Muscle of leg (tissue), 11 donors: Measurements from ENCODE around the gene FAM72A. TPM values are rescaled to one million over a fixed set of nuclear protein-coding genes. Genes with fewer than 3 reads are reported as not detected.
"Not testable (repeated sequence)": the region's sequence is repeated elsewhere in the genome, so short reads cannot be mapped to it uniquely, and the experiment has no call there.

Experiments used
- DNase-seq: peaks from one replicate; pipeline ENCODE4 v3.0.0; 2013
- H3K27ac ChIP-seq: one replicate; pipeline ENCODE4 v1.5.1; 2013; ENCODE audit warnings: mild to moderate bottlenecking, low read length, control low read depth
- H3K27me3 ChIP-seq: one replicate; pipeline ENCODE4 v1.6.1; 2013; ENCODE audit warnings: low read length; ENCODE audit not compliant: control insufficient read depth, insufficient read depth
- H3K36me3 ChIP-seq: one replicate; pipeline ENCODE4 v1.6.1; 2013; ENCODE audit warnings: low read length; ENCODE audit not compliant: control insufficient read depth, insufficient read depth
- H3K4me1 ChIP-seq: one replicate; pipeline ENCODE4 v1.6.1; 2013; ENCODE audit warnings: low read length; ENCODE audit not compliant: control insufficient read depth, insufficient read depth
- H3K4me3 ChIP-seq: one replicate; pipeline ENCODE4 v1.5.1; 2013; ENCODE audit warnings: low read length, control low read depth
- H3K9me3 ChIP-seq: replicated peaks from 2 replicates; pipeline ENCODE4 v1.6.1; 2013; ENCODE audit warnings: low read depth, low read length; ENCODE audit not compliant: control insufficient read depth
- WGBS: methylation state at CpG from one replicate; pipeline ENCODE4 v1.1.5; 2013; ENCODE audit warnings: missing lambda C conversion rate; ENCODE audit not compliant: insufficient coverage; 5-methylcytosine and 5-hydroxymethylcytosine counted together
- polyA plus RNA-seq, 8 donors: library from polyadenylated mRNA; unstranded; fragments of 120-200 nt; gene quantifications; one replicate each; pipeline versions ENCODE4 v1.2.1 to v1.2.3, GENCODE V29; 2013; ENCODE audit warnings: inconsistent platforms in 1 of 8, low replicate concordance in 1 of 8; ENCODE audit not compliant: insufficient read length in 8 of 8, insufficient read depth in 1 of 8
- total RNA-seq: library from RNA; stranded (reverse); fragments of 120-200 nt; gene quantifications from one replicate; pipeline ENCODE4 v1.2.4, GENCODE V29; 2013

The FAM72A gene
- total and polyA plus RNA-seq, 9 donors = 3.3 to 6.7 (median 5.1) TPM

DNA sequence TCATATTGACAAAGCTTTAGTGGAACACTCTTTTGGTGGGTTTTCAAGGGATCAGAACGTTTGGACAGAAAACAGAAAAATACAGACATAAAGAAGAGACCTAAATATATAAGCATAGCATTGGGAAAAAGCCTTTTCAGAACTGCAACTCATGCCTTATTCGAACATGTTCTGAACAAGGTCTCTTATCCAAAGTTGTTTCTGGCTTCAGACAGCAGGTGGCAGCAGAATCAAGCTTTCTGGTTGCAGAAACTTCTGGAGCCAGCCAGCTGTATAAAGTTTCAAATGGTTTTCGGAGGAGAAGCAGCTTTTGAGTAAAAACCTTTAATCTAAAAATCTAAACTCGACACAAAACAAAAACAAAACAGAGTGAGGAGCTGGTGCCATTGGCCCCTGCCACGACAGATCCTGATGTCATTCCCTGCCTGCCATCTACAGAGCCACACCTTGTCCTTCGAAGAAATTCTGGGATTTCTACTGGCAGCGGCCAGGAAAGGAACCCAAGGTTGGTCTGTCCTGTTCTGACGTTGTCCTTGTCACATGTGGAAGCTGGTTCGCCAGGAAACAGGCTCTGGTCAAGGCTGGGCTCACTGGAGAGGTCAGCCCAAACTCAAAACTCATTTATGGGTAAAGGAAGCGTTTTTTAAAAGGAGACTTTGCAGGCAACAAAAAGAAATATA lies 35.1 kb downstream of the FAM72A start:
- H3K9me3 ChIP-seq, H3K36me3 ChIP-seq, H3K4me1 ChIP-seq, DNase-seq, H3K27ac ChIP-seq, H3K4me3 ChIP-seq, H3K27me3 ChIP-seq: not testable (repeated sequence)
- WGBS = no CpG with 5 or more reads among the region's 10 CpGs

DNA sequence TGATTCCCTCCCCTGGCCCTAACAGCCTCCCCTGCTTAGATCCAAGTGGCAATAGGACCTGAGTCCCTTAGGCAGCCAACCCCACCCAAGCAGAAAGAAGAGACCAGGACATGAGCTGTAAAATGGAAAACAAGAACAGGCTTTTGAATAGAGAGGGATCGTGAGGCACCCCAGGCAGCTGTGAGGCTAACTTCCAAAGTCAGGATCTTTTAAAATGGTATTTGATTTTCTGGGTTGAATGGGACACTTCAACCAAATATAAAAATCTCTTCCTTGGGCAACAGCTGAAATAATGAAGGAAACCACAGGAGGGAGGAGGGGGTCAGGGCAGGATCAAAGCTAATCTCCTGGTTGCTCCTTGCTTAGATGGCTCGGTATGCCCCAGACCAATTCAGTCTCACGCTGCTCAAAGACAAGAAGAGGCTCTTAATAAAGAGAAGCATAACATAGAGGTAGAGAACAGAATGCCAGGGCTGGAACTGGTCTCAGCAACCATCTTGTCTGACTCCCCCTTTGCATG lies 56.8 kb downstream of the FAM72A start:
- H3K27me3 ChIP-seq = no peaks in the 10 kb centered on the region
- no peaks in the 10 kb centered on the region for H3K9me3 ChIP-seq
- peaks cover 15% of the 10 kb centered on the region for H3K4me1 ChIP-seq
- DNase-seq = no peak
- H3K36me3 ChIP-seq = no peaks in the 10 kb centered on the region
- no peak overlapping the region for H3K4me3 ChIP-seq
- no peak overlapping the region for H3K27ac ChIP-seq
- 49% methylated on average over 2 of the region's 3 CpGs for WGBS

DNA sequence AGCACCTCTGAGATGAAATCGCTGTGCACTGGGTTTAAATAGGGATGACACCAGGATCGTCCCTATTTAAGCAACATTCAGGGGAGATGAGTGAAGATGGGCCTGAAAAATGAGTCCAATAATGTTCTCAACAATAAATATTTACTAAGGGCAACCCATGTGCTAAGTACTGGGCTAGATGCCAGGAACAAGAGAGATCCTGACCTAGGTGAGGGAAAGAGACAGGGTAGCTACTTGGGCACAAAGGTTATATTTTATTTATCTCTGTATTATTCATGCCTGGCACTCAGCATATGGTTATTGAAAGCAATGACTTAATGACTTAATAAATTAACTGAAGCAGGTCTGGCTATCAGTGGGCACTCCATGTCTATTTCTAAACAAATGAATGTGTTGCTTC lies 58.0 kb downstream of the FAM72A start:
- H3K4me1 ChIP-seq = peaks cover 15% of the 10 kb centered on the region
- no CpG with 5 or more reads among the region's 2 CpGs for WGBS
- H3K9me3 ChIP-seq = no peaks in the 10 kb centered on the region
- no peaks in the 10 kb centered on the region for H3K27me3 ChIP-seq
- H3K27ac ChIP-seq = no peak overlapping the region
- DNase-seq = no peak
- no peaks in the 10 kb centered on the region for H3K36me3 ChIP-seq
- no peak overlapping the region for H3K4me3 ChIP-seq

DNA sequence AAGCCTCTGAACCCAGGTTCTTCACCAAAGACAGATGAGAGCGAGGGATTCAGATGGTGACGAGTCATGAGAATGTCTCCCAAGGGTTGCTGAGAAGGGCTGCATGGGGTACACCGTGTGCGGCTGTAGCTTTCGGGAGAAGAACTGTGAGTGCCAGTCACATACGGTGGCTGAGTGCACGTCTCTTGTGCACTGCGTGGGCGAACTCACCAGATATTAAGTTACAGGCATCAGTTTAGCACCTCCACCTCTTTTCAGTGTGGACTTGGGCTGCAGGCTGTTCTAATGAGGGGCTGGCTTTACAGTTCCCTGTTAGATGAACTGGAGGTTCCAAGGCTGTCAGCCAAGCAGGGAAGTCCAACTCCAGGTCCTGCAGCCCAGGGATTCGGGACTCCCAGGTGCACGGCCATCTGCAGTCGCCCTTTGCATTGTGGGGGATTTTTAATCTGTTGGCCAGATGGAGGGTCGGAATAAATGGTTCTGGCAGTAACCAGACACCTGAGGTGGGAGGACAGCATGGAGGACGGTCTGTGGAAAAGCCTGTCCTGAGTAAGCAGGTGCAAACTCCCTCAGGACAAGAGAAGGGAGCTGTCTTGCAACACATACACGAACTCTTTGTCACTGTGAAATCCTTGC lies 59.0 kb downstream of the FAM72A start:
- H3K4me3 ChIP-seq = no peak overlapping the region
- H3K36me3 ChIP-seq = no peaks in the 10 kb centered on the region
- H3K27ac ChIP-seq = no peak overlapping the region
- H3K27me3 ChIP-seq = no peaks in the 10 kb centered on the region
- H3K4me1 ChIP-seq = peaks cover 15% of the 10 kb centered on the region
- 20% methylated on average over 14 of the region's 15 CpGs for WGBS
- H3K9me3 ChIP-seq = no peaks in the 10 kb centered on the region
- peak; percentile 97 for DNase-seq

DNA sequence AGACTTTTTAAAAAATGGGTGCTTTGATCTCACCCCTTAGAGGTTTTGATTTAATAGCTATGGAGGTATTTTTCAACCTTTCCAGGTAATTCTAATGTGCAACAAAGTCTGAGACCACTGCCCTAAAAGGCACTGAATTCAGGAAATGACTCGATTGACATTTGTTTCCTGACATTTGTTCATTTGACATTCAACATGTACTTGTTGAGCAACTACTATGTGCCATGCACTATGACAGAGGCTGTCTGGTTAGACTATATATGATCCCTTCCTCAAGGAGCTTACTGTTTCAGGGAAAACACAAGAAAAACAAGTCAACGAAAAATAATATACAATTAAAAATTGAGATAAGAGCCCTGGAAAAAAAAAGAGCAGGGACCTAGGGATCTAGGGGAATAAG lies 59.9 kb downstream of the FAM72A start:
- Histone ChIP-seq H3K4me1 (peaks cover 15% of the 10 kb centered on the region), H3K36me3 (no peaks in the 10 kb centered on the region), H3K27ac (no peak overlapping the region), H3K9me3 (no peaks in the 10 kb centered on the region), H3K4me3 (no peak overlapping the region), H3K27me3 (no peaks in the 10 kb centered on the region)
- no peak for DNase-seq
- 100% methylated on average over 1 of the region's 2 CpGs for WGBS

DNA sequence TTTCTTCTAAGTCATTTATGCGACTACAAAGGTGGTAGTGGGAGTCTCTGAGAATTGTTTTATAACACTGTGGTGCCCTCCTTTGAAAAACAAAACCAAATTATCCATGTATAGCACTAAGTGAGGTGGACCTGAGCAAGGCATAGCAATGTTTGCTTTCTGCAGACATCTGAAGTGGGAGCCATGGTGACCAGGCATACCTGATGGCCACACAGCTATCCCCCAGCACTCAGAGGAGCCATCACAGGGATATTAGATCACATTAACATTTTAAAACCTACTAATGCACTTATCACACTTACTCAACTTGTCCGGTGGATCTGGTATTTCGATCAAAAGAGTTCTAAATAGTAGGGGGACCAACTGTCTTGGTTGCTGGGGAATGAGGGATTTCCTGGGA lies 60.6 kb downstream of the FAM72A start:
- Histone ChIP-seq H3K27me3 (no peaks in the 10 kb centered on the region), H3K4me3 (no peak overlapping the region), H3K27ac (no peak overlapping the region), H3K36me3 (no peaks in the 10 kb centered on the region), H3K4me1 (peaks cover 15% of the 10 kb centered on the region), H3K9me3 (no peaks in the 10 kb centered on the region)
- no CpG with 5 or more reads among the region's 3 CpGs for WGBS
- no peak for DNase-seq

DNA sequence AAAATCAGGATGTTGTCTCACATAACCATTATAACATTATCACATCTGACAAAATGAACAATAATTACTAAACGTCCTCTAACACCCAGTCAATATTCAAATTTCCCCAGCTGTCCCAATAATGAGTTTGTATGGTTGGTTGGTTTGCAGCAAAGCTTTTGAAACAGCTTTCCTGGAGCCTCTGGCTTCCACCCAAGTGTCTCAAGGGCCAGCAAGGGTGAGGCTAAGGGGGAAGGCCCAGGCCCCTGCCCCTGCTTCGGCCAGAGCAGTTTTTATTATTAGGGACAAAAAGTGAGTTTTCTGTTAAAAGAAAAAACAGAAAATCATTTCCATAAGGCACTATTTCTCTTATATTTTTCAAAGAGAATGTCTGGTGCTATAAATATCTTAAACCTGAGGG lies 66.4 kb downstream of the FAM72A start:
- Histone ChIP-seq H3K9me3 (no peaks in the 10 kb centered on the region), H3K4me1 (peaks cover 20% of the 10 kb centered on the region), H3K27ac (no peak overlapping the region), H3K27me3 (no peaks in the 10 kb centered on the region), H3K4me3 (no peak overlapping the region), H3K36me3 (no peaks in the 10 kb centered on the region)
- WGBS = no CpG with 5 or more reads among the region's 2 CpGs
- no peak for DNase-seq

Other genes starting within 250 kb of the FAM72A start
- gene RAB7B, start 199.4 kb downstream of the FAM72A start, total RNA-seq = 10.6 TPM
- 10 to 100 TPM in 6 of 8 donors, 1 to 10 TPM in 2; 8.6 to 13.5 (median 11.1) TPM for gene RAB7B, start 199.4 kb downstream of the FAM72A start, polyA plus RNA-seq
- gene CTSE, start 178.9 kb downstream of the FAM72A start, total RNA-seq = 0.09 TPM
- gene CTSE, start 178.9 kb downstream of the FAM72A start, polyA plus RNA-seq = 1 to 10 TPM in 2 of 8 donors, under 1 TPM in 6; 0.19 to 1.3 (median 0.41) TPM
- 0.62 TPM for gene RHEX, start 149.7 kb downstream of the FAM72A start, total RNA-seq
- under 1 TPM; 0.17 to 0.65 (median 0.35) TPM for gene RHEX, start 149.7 kb downstream of the FAM72A start, polyA plus RNA-seq
- 0.44 TPM for gene AVPR1B, start 85.5 kb downstream of the FAM72A start, total RNA-seq
- gene AVPR1B, start 85.5 kb downstream of the FAM72A start, polyA plus RNA-seq = 1 to 10 TPM in 2 of 8 donors, under 1 TPM in 6; 0.35 to 1.2 (median 0.66) TPM
- gene SRGAP2, start 702 bp upstream of the FAM72A start, total RNA-seq = 44.8 TPM
- 10 to 100 TPM; 56.9 to 84.6 (median 72.9) TPM for gene SRGAP2, start 702 bp upstream of the FAM72A start, polyA plus RNA-seq